D721Med (cell line): Measurements from ENCODE around the gene COL16A1.

Experiments used
- DNase-seq: peaks from one replicate; pipeline ENCODE4 v3.0.0; 2011; ENCODE audit warnings: low spot score; ENCODE audit not compliant: insufficient read length
- FAIRE-seq: peaks from 2 replicates; lab custom pipeline; 2011; peaks lifted over from hg19 to GRCh38; lab: Jason Lieb, UNC
- CTCF ChIP-seq: IDR thresholded peaks from 2 replicates; pipeline ENCODE4 v1.5.1; 2012; ENCODE audit warnings: mild to moderate bottlenecking, control low read depth; ENCODE audit not compliant: insufficient read depth; ENCODE audit errors: missing control alignments

Gene COL16A1

GRCh38 chr1:31732751-31733289 is 29.0 kb upstream of the COL16A1 start:
- FAIRE-seq (no peak), DNase-seq (no peak)
- TF ChIP-seq CTCF = no peak

GRCh38 chr1:31732343-31732742 is 28.5 kb upstream of the COL16A1 start:
- no peak for DNase-seq
- no peak for TF ChIP-seq CTCF
- FAIRE-seq = no peak

- TF ChIP-seq CTCF = no peak
These were observed 27.3 kb upstream of the COL16A1 start for GRCh38 chr1:31731049-31731565.

GRCh38 chr1:31730336-31731048 is 26.7 kb upstream of the COL16A1 start:
- no peak for FAIRE-seq
- no peak for DNase-seq
- TF ChIP-seq CTCF = no peak

More at GRCh38 chr1:31731049-31731565, 27.3 kb upstream of the COL16A1 start:
- FAIRE-seq (no peak), DNase-seq (no peak)

- FAIRE-seq = no peak
- TF ChIP-seq CTCF = no peak
- no peak for DNase-seq
These were observed 24.0 kb upstream of the COL16A1 start for GRCh38 chr1:31727849-31728248.

GRCh38 chr1:31727195-31727594 is 23.4 kb upstream of the COL16A1 start:
- no peak for DNase-seq
- TF ChIP-seq CTCF = no peak
- FAIRE-seq = no peak

- FAIRE-seq (no peak), DNase-seq (no peak)
- TF ChIP-seq CTCF = no peak
These were observed 22.9 kb upstream of the COL16A1 start for GRCh38 chr1:31726715-31727114.
